Osteocyte (in vitro differentiated cells): ENCODE data around the gene TBC1D22B. TPM values are rescaled to one million over a fixed set of nuclear protein-coding genes. Genes with fewer than 3 reads are reported as not detected.

Source experiments
- DNase-seq: peaks from one replicate; pipeline ENCODE4 v3.0.0; 2021; ENCODE audit warnings: mixed read lengths; ENCODE audit not compliant: unreplicated experiment; ENCODE audit errors: extremely low spot score
- H3K27ac Mint-ChIP-seq: one replicate; pipeline ENCODE4 v1.8.0; 2021; ENCODE audit warnings: mild to moderate bottlenecking, mixed read lengths; ENCODE audit not compliant: unreplicated experiment
- H3K27me3 Mint-ChIP-seq: one replicate; pipeline ENCODE4 v1.8.0; 2021; ENCODE audit warnings: mixed read lengths; ENCODE audit not compliant: unreplicated experiment
- H3K36me3 Mint-ChIP-seq: one replicate; pipeline ENCODE4 v1.8.0; 2021; ENCODE audit warnings: mixed read lengths; ENCODE audit not compliant: unreplicated experiment
- H3K4me1 Mint-ChIP-seq: one replicate; pipeline ENCODE4 v1.8.0; 2021; ENCODE audit warnings: mixed read lengths; ENCODE audit not compliant: unreplicated experiment
- H3K4me3 Mint-ChIP-seq: one replicate; pipeline ENCODE4 v1.8.0; 2021; ENCODE audit warnings: mild to moderate bottlenecking, moderate library complexity, mixed read lengths; ENCODE audit not compliant: unreplicated experiment
- H3K9me3 Mint-ChIP-seq: one replicate; pipeline ENCODE4 v1.8.0; 2021; ENCODE audit warnings: mixed read lengths; ENCODE audit not compliant: unreplicated experiment
- total RNA-seq: library from RNA; stranded (reverse); gene quantifications from 2 replicates; pipeline ENCODE4 v1.2.1, GENCODE V29; 2021
- TF ChIP-seq, protein P1 (sequence below): fragments of 200-600 bp; sonication (generic); IDR thresholded peaks from 2 replicates; pipeline ENCODE4 v1.5.0; 2021; ENCODE audit warnings: antibody characterized with exemption, mild to moderate bottlenecking, moderate library complexity

Gene TBC1D22B
- total RNA-seq, 1 donor from 2014 or later, result 13.8 TPM

DNA sequence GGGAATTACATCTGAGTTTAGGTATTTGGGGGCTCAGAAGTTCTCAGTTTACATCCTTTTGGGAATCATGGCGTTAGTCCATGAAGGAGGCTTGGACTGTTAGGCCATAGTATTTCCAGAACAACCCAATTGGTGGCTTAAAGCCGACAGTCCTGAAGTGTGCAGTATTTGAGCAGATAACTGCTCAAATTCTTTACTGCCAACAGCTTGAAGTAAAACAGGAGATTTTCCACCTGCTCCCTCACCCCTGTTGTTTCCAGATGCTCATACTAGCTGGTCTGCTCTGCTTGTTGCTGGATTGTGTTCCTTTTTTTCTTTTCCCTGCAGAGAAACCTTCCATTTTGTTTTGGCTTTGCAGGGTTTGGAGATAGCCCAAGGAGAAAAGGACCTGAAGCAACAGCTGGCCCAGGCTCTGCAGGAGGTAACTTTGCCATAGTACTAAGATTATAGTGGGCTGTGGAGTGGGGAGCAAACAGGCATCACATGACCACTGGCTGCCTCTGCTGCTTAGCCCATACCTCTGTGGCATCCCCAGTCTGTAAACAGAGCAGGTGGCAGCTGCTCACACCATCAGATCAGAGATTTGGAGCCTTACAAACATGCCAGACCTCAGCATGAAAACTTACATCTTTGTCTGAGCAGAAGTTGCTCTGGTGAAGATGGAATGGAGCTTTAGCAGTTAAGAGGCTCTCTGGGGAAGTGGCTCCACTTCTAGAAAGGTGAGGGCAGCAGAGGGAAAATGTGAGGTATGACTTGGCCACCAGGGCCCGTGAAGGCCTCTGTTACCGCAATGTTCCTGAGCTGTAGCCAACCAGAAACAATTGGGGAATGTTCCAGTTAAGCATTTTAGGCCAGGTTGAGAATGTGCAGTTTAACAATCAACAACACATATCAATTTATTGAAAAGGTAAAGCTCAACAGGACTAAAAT is 113.8 kb downstream of the TBC1D22B start:
- peaks cover 49% of the 10 kb centered on the region for H3K4me1 Mint-ChIP-seq
- peaks cover 25% of the 10 kb centered on the region for H3K36me3 Mint-ChIP-seq
- DNase-seq, result no peak
- no peaks in the 10 kb centered on the region for H3K27me3 Mint-ChIP-seq
- no peak overlapping the region for H3K4me3 Mint-ChIP-seq
- H3K9me3 Mint-ChIP-seq, result no peaks in the 10 kb centered on the region
- TF ChIP-seq, protein P1, sequence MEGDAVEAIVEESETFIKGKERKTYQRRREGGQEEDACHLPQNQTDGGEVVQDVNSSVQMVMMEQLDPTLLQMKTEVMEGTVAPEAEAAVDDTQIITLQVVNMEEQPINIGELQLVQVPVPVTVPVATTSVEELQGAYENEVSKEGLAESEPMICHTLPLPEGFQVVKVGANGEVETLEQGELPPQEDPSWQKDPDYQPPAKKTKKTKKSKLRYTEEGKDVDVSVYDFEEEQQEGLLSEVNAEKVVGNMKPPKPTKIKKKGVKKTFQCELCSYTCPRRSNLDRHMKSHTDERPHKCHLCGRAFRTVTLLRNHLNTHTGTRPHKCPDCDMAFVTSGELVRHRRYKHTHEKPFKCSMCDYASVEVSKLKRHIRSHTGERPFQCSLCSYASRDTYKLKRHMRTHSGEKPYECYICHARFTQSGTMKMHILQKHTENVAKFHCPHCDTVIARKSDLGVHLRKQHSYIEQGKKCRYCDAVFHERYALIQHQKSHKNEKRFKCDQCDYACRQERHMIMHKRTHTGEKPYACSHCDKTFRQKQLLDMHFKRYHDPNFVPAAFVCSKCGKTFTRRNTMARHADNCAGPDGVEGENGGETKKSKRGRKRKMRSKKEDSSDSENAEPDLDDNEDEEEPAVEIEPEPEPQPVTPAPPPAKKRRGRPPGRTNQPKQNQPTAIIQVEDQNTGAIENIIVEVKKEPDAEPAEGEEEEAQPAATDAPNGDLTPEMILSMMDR, result no peak
- no peak overlapping the region for H3K27ac Mint-ChIP-seq

DNA sequence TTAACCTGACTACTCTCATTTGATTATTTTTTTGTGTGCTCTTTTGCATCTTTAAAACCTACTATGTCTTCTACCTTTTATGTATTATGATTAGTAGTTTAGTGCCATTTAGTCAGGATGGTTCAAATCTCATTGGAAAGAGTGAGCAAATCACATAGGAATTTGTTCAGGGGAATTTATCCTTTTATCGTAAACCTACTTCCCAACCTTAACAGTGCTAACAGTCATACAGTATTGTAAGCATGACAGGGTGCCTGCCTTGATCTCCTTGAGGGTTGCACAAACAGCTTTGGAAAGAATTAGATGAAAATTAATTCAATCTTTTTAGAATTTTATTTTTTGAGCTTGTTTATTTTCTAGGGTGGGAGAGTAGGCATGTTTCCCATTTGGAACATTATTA is 114.5 kb downstream of the TBC1D22B start:
- no peaks in the 10 kb centered on the region for H3K9me3 Mint-ChIP-seq
- no peaks in the 10 kb centered on the region for H3K27me3 Mint-ChIP-seq
- DNase-seq, result no peak
- no peak overlapping the region for H3K27ac Mint-ChIP-seq
- TF ChIP-seq, protein P1, result no peak
- peaks cover 26% of the 10 kb centered on the region for H3K36me3 Mint-ChIP-seq
- peaks cover 49% of the 10 kb centered on the region for H3K4me1 Mint-ChIP-seq
- H3K4me3 Mint-ChIP-seq, result no peak overlapping the region

DNA sequence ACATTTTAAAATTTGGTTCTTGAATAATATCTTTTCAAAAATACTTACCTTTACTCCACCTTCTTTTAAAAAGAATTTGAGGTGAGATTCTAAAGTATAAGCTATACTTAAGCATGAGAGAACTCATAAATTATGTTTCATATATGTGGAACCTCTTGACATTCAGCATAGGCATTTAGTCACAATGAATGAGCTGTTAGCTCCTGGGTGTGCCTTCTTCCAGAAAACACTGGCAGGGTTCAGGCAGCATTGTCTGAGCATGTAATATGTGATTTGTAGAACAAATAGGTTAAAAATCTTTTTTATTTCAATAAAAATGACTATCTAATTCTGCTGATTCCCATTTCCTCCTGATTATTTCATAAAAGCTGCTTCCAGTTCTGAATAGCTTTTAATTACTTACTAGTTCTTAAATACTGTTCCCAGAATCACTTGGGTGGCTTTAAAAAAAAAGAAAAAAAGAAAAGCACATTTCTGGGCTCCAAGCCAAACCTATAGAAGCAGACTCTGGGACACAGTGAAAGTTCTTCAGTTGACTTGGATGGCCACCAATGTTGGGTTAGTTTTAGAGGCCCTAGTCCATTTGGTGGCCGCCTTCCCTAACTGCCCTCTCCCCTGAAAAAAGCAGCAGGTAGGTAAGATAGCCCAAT is 116.4 kb downstream of the TBC1D22B start:
- DNase-seq, result no peak
- TF ChIP-seq, protein P1, result no peak
- H3K4me1 Mint-ChIP-seq, result peaks cover 47% of the 10 kb centered on the region
- peaks cover 23% of the 10 kb centered on the region for H3K36me3 Mint-ChIP-seq
- no peak overlapping the region for H3K27ac Mint-ChIP-seq
- no peaks in the 10 kb centered on the region for H3K27me3 Mint-ChIP-seq
- no peak overlapping the region for H3K4me3 Mint-ChIP-seq
- H3K9me3 Mint-ChIP-seq, result no peaks in the 10 kb centered on the region

DNA sequence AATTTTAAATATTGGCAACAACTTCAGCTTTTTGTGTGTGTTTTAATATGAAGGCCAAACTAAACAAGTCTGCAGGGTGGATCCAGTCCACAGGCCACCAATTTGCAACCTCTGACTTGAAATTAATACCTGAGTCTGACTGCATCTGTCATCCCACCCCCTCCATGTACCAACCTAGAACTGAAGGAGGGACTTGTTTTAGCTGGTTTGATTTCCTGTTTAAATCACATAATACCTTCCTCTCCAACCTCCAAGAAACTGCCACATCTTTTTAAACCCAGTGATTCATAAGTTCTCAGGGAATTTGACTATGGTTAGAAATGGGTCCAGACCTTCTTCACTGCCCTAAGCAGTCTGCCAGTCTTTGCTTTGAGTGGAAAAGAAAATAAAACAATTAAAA is 117.8 kb downstream of the TBC1D22B start:
- Mint-ChIP-seq H3K4me3 (no peak overlapping the region), H3K27ac (no peak overlapping the region), H3K27me3 (no peaks in the 10 kb centered on the region), H3K36me3 (peaks cover 19% of the 10 kb centered on the region), H3K9me3 (no peaks in the 10 kb centered on the region), H3K4me1 (peaks cover 33% of the 10 kb centered on the region)
- no peak for DNase-seq
- TF ChIP-seq, protein P1, result no peak
